ENCODE results near the gene CCL4L2.
A peak's percentile ranks its signal among the peaks of the same experiment; 100 is the strongest.
"Not testable (repeated sequence)": the region's sequence is repeated elsewhere in the genome, so short reads cannot be mapped to it uniquely, and the experiment has no call there.

CCL4L2 gene

GRCh38 chr17:36210439-36211211, at the start of gene CCL4L2:
Gene CCL4L2, plus strand, starts transcription at chr17:36211063.
- DNase-seq (ENCODE audit: low spot score): peak; percentile 17

- not testable (repeated sequence) for DNase-seq (ENCODE audit: low spot score)
These were observed 42.0 kb upstream of the CCL4L2 start for GRCh38 chr17:36168836-36169235.

GRCh38 chr17:36176536-36176935, 34.3 kb upstream of the CCL4L2 start, which contains the start of gene TBC1D3B:
Gene TBC1D3B, minus strand, starts transcription at chr17:36176636. Its CDS starts 1,586 bp downstream, at chr17:36175050.
- DNase-seq (ENCODE audit: low spot score): not testable (repeated sequence)

- not testable (repeated sequence) for DNase-seq (ENCODE audit: low spot score)
These were observed 29.3 kb upstream of the CCL4L2 start for GRCh38 chr17:36181446-36182175.

GRCh38 chr17:36182176-36183000, 28.5 kb upstream of the CCL4L2 start:
- DNase-seq (ENCODE audit: low spot score): no peak

GRCh38 chr17:36183001-36183971, 27.6 kb upstream of the CCL4L2 start:
- DNase-seq (ENCODE audit: low spot score): no peak

DNA sequence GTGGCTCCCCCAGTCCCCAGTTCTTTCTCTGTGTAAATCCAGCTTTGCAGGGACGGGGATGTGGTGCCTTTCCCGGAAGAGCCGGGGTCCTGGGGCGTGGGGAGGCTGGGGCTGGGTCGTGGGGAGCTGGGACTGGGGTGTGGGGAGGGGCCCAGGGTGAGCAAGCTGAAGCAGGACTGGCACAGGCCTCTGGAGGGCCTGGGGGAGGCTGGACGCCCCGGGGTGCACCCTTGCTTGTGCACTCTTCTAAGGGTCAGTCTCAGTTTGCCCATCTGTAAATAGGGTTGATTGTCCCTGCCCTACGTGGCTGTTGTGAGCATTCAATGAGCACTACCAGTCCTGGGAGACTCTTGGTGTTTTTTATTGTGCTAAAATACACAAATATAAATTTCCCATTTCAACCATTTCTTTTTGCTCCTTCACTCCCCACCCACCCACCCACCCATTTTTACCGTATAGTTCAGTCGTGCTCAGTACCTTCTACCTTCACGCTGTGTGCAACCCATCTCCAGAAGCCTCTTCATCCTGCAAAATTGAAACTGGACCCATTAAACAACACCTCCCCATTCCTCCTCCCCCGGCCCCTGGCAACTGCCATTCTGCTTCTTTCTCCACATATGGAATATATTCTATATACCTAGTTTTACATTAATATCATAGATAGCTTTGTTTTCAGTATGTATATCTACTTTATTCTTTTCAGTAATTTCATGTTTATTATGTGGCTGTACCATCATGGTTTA, 26.7 kb upstream of the CCL4L2 start:
- DNase-seq (ENCODE audit: low spot score): no peak

DNA sequence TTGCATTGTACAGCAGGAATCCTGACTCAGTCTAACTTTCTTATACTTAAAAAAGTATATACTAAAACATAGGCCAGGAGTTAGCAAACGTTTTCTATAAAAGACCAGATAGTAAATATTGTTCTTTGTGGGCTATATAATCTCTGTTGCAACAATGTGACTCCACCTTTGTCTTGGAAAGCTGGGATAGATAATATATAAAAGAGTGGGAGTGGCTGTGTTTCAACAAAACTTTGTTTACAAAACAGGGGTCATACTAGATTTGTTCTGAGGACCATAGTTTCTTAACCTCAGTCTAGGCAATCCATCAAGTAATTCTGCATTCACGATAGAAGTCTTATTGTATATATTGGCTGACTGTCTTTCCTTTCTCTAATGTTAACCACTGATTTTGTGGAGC, 25.4 kb upstream of the CCL4L2 start:
- DNase-seq (ENCODE audit: low spot score): no peak

GRCh38 chr17:36186810-36187763, 23.8 kb upstream of the CCL4L2 start:
- DNase-seq (ENCODE audit: low spot score): not testable (repeated sequence)

DNA sequence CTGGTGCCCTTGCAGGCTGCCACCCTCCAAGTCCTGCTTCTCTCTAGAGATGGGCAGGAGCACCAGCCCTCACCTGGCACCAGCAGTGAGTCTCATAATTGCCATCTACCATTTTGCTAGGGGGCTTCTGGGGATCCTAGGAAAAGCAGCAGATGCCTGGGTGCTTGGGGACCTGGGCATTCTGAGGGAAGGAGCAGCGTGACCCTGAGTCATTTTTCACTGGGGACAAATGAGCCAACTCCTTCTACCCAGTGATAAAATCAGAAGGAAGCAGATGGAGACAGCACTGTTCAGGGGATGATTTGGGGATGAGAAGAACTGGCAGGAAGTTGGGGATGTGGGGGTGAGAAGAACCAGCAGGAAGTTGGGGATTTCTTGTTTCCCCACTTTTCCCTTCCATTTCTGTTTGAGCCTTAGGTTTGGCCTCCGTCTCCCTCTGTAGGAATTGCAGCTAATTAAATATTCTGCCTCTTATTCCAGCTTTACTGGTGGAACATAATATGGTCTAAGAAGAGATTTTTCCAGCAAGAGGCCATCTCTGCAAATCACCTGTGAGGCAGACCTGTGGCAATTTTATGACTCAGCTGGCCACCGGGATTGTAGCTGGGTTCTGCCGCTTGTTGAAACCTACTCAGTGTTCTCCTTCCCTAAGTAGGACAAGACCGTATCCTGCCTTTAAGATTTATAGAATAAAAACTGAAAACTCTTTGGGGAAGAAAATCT, 22.8 kb upstream of the CCL4L2 start:
- not testable (repeated sequence) for DNase-seq (ENCODE audit: low spot score)

DNA sequence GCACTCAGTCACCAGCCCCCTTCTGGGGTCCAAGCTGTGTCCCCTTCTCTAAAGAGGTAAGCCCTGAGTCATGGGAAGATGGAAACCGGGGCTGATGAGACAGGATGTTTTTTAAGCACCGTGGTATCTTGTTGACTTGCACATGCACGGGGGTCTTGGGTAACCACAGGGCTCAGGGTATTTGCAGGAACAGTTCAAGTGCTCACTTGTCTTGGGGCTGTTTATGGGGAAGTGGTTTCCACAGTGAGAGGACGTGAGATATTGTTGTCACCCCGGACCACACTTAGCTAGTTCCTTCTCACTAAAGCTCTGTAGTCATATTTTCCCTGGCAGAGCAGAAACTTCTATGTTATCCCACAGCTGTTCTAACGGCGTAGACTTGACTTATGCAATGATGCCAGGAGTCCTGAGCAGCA, 22.0 kb upstream of the CCL4L2 start:
- no peak for DNase-seq (ENCODE audit: low spot score)

DNA sequence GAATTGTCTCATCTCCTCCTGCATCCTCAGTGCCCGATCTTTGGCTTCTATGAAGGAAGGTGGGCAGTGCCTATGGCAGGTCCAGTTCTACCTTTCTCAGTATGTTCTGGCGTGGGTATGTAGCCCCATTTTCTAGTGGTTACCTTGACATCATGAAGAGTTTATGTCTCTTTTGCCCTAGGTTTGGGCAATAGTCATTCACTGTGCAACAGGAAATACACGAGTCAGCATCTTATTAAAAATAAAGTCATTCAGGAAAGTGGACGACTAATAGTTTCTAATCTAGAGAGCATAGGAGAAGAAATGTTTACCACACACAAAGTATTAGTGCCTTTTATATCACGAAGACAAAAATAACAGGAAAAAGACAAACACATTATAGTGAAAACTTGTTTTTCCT, 20.9 kb upstream of the CCL4L2 start:
- not testable (repeated sequence) for DNase-seq (ENCODE audit: low spot score)

DNA sequence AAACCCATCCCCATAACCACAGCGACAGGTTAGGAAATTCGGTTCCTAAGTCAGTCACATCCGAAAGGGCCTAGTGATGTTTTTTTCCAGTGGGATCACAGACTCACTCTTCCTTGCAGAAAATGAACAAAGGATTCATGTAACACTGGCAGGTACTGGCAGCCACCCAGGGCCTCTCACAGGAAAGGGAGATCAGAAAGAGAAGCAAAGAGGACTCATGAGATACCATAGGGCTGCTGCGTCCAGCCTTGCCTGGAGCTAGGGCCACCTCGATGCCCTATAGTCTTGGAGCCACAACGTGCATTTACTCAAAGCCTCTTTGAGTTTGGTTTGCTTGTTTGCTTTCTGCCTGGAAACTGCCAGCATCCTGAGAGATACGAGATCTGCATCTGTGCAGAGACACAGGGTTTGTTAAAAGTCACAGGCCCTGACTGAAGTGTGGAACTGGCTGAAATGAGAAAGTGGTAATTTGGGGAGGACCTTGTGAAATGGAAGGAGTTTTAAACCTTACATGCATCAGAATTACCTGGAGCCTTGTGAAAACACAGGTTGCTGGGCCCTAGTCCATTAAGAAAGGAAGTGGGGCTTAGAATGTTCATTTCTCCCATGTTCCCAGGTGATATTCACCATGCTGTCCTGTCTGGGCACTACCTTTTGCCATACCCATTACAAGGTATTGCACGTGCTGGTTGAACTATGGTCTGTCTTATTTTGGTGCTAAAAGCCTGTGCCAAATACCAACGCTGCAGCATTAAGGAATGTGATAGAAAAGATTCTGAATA, 20.1 kb upstream of the CCL4L2 start:
- DNase-seq (ENCODE audit: low spot score): not testable (repeated sequence)

DNA sequence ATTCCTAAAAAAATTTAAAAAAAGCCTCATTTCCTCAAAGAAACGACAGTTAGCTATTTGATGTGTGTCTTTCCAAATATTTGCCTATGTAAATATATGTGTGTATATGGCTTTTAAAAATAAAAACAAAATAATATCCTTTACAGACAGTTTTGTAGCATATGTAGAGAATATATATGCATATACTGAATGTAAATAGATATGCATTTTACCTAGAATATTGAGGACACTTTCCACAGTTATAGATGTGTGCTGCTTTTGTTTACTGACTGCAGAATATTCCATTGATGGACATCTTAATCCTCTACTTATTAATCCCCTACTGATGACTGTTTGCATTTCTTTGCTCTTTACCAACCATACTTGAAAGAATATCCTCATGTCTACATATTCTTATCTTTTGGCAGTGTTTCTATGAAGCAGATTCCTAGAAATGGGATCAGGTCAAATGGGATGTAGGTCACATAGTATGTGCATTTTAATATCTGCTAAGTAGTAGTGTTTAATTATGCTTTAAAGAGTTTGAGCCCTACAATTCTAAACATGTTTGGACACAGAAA, 17.6 kb upstream of the CCL4L2 start:
- no peak for DNase-seq (ENCODE audit: low spot score)

GRCh38 chr17:36194147-36194831, 16.6 kb upstream of the CCL4L2 start:
- DNase-seq (ENCODE audit: low spot score): not testable (repeated sequence)

- not testable (repeated sequence) for DNase-seq (ENCODE audit: low spot score)
These were observed 15.9 kb upstream of the CCL4L2 start for GRCh38 chr17:36194832-36195433.
